GM21423 (cell line): ENCODE results near the gene RAD23B.

ENCODE experiments used
- ATAC-seq: cut with Tn5 transposase; IDR thresholded peaks from one replicate; pipeline ENCODE4 v1.9.1; 2021; ENCODE audit warnings: mild to moderate bottlenecking, moderate library complexity; ENCODE audit not compliant: unreplicated experiment

Gene RAD23B

DNA sequence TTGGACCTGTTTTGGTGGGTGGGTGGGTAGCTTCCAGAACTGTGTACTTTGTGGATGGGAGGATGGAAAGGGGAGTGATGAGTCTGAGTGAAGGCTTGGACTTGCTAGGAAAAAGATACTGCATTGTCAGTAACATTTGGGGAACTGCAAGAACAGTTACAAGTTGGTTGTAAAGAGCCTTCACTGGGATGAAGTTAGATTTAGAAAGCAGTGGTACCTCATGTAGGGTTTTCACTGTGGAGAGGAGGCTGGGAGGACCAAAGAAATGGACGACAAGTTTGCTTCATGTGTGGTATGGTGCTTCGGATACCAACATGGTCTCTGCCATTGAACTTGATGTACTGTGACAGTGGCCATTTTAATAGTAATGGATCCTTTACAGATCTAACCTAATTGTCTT is 50.3 kb downstream of the RAD23B start:
- ATAC-seq, result no peak

DNA sequence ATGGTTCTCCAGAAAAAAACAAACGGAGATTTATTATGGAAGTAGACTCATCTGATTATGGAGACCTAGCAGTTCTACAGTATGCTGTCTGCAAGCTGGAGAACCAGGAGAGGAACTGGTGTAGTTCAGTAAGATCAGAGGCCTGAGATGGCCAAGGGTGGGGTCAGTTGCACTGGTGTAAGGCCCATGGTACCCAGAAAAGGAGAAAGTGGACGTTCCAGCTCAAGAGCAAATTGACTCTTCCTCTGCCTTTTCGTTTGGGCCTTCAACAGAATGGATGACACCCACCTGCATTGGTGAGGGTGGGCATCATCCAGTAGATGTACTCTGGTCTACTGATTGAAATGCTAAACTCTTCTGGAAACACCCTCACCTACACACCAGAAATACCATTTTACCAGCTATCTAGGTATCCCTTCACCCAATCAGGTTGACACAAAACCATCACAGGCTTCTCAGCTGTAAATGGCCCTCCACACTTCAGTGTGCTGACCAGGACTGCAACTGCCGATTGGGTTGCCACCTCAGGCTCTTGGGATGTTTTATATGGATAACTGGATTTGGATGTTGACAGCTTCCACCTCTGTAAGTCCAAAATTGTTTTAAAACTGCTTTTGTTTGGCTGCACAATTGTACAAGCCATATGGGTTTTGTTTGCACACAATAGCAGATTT is 51.2 kb downstream of the RAD23B start:
- ATAC-seq, result no peak

DNA sequence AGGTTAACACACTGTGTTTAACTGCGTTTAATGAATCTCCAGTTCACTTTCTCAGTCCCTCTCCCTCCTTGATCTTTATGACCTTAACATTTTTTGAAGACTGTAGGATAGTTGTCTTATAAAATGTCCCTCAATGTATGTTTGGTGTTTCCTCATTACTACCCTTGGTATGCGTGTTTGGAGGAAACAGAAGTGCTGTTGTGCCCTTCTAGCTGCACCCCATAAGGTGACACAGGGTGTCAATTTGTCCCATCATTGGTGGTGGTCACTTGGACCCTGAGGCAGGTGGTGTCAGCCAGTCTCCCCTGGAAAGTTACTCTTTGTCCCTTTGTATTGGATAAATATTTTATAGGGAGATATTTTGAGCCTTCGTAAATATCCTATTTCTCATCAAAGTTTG is 52.3 kb downstream of the RAD23B start:
- no peak for ATAC-seq

DNA sequence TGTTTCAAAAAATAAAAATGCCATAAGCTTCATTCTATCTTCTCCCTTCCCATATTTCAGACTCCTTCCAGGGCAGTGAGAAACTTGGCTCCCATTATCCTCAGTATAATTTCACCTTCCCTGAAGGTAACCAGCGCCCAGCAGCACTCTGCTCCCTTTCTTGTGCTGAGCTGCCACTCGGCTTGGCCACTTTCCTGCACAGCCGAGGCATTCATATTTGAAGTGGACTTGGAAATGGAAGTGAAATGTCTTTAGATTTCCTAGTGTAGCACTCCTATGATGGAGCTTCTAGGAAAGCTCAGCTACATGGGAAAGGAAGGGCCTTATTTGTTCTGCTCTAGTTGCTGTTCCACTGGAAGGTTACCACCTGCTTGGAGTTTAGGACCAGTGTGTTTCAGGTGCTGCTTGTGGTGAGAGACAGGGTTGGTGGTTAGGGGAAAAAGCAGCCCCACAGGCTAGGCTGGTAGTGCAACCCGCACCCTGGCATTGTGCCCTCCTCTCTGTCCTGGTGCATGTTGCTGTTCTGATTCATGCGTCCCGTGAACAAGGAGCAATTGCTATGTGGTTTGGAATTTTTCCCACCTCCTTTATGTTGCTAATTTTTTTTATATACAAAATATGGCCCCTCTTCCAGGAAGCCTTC is 53.8 kb downstream of the RAD23B start:
- ATAC-seq, result no peak

DNA sequence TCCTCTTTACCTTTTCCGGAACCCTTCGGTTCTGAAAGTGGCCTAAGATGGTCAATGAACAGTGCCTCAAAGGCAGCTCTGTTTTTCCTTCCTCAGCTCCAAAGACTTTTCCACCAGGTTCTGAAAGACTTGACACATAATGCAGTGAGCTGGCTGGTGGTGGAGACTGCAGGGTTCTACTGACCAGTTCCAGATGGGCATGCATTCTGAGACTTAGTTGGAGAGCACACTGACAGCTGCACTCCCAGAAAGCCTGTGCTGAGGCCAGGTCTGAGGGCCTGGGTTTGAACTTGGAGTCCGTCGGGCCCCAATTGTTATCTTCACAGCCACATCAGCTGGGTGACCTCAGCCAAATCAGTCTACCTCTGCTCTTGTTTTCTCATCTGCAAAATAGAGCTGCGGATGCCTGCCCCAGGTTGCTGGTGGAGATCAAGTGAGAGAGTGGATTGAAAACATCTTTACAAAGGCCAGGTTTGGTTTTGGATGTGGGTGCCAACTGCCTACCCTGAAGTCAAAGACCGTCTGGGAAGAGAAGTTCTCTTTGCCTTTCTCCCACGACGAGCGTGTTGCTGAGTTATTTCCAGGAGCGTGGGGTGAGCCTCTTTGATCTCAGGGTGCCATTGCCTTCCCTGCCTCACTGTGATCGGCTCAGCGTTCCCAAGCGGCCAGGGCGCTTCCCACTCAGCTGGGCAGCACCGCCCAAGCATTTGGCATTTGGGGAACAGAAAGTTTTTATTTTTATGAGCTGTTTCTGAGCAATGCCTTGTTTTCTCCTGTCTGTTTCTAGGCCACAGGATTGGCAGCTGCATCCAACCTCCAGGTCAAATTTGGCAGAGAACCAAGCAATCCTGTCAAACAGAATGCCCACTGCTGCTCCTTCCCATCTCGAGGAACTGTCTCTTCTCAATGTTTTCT is 54.9 kb downstream of the RAD23B start:
- no peak for ATAC-seq

DNA sequence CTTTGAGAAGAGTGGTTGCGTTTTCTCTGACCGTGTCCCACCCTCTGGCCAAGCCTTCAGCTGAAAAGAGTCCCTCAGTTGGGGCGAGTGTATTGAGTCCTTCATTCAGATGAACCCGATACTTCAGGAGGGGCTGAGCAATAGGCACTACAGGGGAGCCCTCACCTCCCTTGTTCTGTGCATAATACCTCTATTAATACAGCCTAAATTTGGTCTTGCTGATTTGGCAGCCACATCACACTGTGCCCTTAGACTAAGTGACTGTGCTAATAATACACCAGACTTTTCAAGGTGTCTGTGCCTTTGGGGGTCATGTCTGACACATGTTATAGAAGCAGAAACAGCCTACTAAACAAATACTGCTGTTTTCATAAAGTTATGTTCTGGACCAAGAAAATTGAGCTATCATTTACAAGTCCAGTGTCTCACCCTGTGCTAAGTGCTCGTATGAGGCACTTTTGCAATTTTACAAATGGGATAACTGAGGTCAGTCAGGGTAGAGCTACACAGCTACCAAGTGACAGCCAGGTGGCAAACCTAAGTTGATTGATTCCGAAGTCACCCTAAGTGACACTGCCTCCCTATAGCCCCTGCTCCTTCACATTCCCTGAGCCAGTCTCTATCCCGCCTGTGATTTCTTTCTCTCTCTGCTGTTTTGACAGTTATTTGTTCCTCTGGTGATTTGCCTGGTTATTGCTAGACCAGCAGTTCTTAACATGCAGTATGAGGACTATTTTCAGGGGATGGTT is 56.0 kb downstream of the RAD23B start:
- no peak for ATAC-seq

DNA sequence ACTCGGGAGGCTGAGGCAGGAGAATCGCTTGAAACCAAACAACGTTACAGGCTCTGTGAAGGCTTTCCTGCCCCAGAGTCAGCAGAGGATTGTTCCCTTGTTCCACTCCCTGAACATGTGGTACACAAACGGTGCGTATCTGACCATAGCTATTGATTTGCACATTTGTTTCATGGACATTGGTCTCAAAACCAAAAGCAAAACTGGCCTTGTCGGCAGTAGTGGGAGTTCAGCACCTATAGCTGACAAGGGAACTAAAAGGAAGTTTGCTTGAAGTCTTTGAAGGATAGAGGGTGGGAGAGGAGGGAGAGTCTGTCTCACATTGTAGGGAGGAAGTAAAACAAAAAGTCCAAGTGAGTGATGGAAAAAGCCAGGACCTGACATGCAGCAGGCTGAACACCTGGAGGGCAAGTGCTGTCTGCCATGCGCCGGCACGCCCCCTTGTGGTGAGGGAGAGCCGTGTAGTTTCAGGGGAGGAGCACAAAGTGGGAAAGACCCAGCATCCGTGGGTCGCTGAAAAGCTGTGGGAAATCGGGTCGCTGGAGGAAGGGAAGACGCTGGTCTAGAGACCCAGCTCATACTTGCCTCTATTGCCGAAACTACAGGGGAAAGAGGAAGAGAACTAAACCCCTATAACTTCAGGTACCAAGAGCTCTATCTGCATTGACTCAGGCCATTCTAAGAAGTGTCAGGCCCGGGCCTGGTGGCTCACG is 58.0 kb downstream of the RAD23B start:
- peak; percentile 80 for ATAC-seq

DNA sequence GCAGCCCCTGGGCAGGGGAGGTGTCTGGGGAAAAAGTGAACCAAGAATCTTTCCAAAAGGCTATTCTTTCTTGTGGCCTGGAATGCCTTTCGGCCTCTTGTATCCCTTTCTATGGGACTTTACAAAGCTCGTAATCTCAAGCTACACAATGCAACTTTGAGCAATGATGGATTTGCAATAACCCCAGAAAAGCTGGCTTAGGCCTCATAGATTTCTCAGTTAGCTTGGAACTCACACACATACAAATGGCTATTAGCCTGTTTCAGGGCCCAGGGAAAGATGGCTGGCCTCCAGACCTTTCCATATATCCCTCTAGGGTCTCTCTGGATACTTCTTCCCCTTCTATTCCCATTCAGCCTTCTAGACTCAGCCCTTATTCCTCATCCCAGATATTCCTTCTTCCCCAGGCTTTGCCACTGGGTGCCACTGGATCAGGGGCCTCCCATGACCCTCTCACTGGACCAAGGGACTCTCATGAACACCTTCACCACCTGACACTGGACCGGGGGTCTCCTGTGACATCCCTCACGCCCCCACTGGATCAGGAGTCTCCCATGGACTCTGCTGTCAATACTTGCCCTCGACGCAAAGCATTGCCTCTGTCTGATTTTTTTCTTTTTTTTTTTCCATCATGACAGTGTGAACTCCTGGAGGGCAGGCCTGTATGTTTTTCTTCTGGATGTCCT is 59.5 kb downstream of the RAD23B start:
- ATAC-seq, result no peak

DNA sequence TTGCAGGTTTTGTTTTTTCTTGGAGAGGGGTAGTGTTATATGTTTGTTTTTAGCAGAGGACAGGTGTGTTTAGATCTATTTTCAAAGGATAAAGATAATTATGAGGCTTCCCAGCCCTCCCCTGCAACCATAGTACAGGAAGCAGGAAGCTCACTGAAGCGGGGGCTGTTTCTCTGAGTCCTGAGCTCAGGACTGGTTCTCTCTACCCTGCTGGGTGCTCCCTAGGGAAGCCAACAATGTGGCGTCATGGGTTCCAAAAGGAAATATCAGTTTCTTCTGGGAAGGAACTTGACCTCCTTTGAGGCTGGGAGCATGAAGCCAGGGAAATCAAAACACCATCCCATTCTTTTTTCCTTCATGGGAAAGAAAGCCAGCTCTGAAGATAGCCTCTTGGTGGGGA is 62.2 kb downstream of the RAD23B start:
- no peak for ATAC-seq

DNA sequence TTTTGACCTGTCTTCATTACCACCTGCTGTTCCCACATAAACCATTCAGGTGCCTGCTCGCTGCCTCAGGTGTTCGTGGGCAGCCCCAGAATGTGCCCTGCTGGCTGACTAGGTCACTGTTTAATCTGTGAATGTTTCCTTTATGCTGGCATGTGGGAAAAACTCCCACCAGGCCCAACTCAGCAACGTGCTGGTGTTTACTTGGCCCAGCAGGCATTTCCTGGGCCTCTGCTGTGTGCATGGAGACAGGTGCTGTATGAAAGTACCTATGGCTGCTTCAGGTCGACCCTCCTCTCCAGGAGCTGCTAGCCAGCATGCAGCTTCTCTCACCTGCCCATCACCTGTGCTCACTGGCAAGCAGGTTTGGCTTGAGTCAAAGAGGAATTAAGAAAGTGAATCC is 65.8 kb downstream of the RAD23B start:
- no peak for ATAC-seq

DNA sequence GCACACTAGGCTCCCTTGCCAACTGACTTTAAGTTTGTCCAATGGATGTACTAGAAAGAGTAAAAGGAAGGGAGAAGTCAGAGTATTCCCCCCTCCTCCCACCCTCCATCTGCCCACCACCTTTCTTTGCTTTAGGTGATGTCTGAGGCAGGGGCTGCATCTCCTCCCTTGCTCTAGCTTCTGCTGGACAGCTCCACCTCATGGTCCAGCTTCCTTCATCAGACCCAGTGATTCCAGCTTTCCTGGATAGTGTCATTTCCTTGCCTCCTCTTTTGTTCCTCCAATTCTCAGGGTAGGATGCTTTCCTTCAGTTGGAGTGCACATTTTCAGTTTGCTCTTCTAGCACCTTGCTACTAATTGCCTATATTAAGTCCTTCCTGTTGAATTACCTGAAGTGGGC is 67.4 kb downstream of the RAD23B start:
- ATAC-seq, result no peak

DNA sequence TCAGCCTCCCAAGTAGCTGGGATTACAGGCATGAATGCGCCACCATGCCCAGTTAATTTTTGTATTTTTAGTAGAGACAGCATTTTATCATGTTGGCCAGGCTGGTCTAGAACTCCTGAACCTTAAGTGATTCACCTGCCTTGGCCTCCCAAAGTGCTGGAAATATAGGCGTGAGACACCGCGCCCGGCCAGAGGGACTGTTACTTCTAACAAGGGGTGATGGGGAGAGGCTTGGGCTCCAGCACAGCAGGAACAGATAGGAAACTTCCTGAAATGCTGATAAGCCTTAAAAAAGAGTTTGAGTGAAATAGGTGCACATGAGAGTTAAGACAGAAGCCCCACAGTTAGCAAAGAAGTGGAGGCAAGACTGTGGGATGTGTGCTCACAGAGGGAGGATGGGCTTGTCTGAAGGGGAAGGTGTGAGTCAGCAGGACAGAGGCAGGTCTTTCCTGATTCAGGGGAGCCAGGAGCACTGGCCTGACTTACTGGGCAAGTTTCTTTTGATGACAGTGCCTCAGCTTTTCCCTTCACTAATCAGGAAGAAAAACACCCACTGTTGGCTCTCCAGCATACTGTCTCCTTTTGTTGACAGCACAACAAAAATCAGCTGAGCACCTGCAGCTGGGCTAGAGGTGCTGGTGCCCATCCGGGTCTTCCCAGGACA is 68.4 kb downstream of the RAD23B start:
- no peak for ATAC-seq

DNA sequence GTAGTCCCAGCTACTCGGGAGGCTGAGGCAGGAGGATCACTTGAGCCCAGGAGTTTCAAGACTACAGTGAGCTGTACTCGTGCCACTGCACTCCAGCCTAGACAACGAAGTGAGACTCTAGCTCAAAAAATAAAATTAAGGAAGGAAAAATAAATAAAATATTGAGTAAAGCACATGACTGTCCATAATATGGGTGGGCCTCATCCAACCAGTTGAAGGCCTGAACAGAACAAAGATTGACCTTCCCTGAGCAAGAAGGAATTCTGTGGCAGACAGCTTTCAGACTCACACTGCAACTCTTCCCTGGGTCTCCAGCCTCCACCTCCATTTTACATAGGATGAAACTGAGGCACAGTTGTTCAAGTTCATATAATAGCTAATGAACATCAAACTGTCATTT is 72.3 kb downstream of the RAD23B start:
- ATAC-seq, result no peak

DNA sequence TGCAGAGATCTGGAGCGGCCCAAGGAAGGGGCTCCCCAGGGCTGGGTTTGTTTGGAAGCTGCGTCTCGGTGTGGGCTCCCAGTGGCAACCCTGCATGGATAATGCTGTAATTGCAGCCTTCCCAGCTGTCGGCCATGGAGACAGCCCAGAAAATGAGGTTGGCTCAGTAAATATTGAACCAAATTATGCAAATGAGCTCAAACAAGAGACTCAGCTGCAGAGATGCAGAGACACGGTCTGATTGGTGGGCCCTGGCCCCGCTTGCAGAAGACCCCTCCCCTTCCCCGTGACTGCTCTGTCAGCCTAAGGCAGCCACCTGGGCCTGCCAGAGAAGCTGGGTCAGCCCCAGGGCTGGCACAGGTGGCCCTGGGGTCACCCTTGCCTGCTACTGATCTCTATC is 75.9 kb downstream of the RAD23B start:
- no peak for ATAC-seq

DNA sequence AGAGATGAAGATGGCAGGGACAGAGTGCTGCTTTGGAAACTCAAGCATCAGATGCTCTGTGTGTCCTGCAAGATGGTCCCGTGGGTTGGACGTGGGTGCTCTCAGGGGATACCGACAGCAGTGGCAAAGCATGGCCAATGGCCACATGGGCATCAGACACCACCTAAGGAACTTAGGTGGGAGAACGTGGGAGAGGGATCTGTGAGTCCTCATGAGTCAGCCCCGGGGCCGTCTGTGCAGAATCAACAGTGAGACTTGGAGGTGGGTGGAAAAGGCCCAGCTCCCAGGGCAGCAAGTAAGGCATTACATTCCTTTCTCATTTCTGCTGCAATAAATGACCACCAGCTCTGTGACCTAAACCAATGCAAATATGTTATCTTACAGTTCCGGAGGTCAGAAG is 77.0 kb downstream of the RAD23B start:
- ATAC-seq, result no peak

DNA sequence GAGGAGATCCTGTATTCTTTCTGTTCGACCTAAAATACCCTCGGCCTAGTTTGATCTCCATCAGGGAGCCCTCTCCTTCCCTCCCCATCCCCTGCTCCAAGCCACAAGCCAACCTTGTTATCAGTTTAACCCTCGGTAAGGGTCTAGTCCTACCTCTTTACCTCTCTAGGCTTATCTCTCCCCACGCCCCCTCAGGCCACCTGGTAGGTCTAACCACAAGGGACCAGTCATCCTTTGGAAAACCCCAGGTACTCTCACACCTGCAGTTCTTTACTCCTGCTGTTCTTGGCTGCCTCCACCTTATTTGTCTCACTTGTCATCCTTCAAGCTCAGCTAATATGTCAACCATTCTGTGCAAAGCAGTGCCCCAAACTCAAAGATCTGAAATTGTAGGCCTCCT is 78.7 kb downstream of the RAD23B start:
- no peak for ATAC-seq

DNA sequence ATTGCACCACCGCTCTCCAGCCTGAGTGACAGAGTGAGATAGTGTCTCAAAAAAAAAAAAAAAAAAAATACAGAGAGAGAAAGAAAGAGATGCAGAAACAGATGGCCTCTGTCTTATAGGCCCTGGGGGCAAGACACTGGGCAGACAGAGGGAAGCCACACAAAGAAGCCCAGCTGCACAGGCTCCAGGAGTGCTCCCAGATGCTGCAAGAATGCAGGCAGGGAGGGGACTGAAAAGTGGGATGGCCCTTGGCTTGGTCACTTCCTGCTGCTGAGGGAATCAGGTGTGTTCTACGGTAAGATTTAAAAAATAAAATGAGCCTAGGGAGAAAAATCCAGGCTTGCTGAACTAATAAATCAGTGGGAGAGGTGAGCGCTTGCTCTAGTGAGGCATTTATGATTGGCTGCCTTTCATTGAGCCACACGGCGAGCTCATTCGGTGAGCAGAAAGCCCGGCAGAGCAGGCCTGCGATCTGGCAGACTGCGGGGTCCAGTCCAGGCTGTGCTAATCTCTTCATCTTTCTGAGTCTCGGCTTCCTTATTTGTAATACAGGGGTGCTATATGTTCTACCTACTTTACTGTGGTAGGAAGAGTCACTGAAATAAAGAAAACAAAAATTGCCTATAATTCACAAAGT is 80.6 kb downstream of the RAD23B start:
- ATAC-seq, result no peak

DNA sequence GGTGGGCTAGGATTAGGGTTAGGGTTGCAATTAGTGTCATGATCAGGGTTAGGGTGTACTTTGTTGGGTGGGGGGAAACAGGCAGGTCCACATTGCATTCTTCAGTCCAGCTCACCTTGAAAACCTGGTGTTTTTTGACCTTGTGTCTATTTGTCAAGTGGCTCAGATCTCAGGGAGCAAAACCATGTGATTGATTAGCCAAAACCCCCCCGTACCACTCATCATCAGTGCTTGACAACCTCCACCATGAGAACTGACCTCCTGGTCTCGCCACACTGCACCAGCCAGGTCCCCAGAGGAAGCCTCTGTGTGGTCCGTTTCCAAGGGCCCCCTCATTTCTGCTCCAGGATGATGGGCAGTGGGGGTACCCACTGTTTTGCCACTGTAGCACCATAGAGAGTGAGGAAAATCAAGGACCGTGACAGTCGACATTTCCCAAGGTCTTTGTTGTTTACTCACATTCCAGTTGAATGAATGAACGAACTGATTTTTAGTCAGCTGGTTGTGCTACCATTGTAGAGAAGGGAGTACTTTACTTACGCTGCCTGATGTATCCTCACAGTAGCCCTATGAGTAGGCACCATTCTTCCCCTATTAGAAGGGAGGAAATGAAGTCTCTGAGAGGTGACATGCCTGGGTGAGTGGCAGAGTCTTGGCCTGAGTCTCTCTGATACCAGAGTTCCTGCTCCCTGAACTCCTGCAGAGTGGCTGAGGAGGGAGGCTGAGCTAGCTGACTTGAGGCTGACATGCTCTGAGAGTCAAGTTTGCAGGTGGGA is 84.8 kb downstream of the RAD23B start:
- no peak for ATAC-seq
